Upper lobe of left lung (tissue), 4 donors: ENCODE results near the gene RNASE1.

Experiments used
- POLR2A ChIP-seq, 4 donors: fragments of 450-650 bp; IDR thresholded peaks; one replicate each; pipeline ENCODE4 v1.5.1; 2016 to 2017; ENCODE audit warnings: antibody characterized with exemption in 4 of 4, mild to moderate bottlenecking in 2 of 4
- TF ChIP-seq, protein P1 (sequence below), 6 experiments: fragments of 450-650 bp in 4 of 6; fragments of 200-600 bp in 2 of 6; sonication (generic) in 2 of 6; IDR thresholded peaks; one replicate each; pipeline ENCODE4 v1.5.1; 2016 to 2019; ENCODE audit warnings: antibody characterized with exemption in 6 of 6

DNA sequence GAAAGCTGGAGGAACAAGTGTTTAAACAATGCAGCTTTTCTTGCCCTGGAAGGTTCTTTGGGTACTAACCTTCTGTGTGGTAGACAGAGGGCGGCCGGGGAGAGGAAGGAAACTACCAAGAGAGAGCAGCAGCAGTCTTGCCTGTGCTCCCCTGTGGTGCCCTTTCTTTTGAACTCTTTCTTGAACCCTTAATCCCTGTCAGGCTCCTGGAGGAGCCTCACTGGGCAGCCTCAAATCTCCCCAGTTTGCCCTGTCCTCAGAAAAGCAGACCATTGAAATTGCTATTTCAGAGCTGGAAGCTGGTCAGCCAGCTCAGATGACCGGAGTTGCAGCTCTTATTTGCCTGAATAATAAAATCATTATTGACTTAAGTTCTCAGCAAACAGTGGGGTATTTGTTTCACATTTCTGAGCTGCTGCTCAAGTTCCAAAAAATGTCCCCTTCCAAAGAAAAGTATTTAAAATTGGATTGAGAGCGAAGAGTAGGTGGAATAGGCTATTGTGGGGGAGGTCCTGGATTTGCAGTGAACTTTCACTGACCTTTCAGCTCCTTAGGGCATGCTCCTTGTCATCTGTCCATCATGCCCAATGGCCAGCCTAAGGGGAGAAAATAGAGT is 46.4 kb upstream of the RNASE1 start:
- TF ChIP-seq, protein P1, sequence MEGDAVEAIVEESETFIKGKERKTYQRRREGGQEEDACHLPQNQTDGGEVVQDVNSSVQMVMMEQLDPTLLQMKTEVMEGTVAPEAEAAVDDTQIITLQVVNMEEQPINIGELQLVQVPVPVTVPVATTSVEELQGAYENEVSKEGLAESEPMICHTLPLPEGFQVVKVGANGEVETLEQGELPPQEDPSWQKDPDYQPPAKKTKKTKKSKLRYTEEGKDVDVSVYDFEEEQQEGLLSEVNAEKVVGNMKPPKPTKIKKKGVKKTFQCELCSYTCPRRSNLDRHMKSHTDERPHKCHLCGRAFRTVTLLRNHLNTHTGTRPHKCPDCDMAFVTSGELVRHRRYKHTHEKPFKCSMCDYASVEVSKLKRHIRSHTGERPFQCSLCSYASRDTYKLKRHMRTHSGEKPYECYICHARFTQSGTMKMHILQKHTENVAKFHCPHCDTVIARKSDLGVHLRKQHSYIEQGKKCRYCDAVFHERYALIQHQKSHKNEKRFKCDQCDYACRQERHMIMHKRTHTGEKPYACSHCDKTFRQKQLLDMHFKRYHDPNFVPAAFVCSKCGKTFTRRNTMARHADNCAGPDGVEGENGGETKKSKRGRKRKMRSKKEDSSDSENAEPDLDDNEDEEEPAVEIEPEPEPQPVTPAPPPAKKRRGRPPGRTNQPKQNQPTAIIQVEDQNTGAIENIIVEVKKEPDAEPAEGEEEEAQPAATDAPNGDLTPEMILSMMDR (IDR thresholded peaks at IDR 0.05), result no peak
- TF ChIP-seq POLR2A (IDR thresholded peaks at IDR 0.05), result no peak
